HG03378 (cell line): Measurements from ENCODE around the gene GRIK4.
"Not testable (repeated sequence)": the region's sequence is repeated elsewhere in the genome, so short reads cannot be mapped to it uniquely, and the experiment has no call there.

Source experiments
- ATAC-seq: cut with Tn5 transposase; IDR thresholded peaks from one replicate; pipeline ENCODE4 v1.9.1; 2021; ENCODE audit warnings: mild to moderate bottlenecking, moderate library complexity; ENCODE audit not compliant: unreplicated experiment

The GRIK4 gene

DNA sequence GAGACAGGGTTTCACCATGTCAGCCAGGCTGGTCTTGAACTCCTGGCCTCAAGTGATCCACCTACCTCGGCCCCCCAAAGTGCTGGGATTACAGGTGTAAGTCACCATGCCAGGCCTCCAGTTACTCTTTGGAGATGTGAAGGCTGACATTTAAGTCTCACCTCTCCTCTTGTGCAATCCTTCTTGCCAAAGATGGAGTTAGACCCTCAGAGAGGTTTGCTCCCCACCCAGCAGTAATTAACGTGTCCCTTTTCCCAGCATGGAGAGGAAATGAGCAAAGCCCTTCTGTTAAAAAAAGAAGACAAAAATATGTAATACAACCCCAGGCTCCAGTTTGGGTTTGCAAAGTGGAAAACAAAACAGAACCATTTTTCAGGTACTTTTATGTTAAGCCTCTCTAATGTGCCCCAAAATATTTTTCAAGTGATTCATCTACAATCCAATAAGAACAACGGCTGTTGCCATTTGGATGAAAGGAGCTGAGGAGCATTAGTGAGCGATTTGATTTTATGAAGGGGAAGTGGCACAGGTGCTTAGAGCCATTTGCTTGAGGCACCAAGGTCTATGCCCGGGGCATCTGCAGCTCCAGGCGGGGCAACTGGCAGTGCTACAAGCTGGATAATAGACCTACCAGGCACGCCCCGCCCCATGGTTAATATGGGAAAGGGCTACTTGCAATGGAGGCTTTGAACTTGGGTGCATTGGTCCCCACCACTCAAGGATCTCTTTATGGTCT, 57.2 kb downstream of the GRIK4 start:
- ATAC-seq = no peak

DNA sequence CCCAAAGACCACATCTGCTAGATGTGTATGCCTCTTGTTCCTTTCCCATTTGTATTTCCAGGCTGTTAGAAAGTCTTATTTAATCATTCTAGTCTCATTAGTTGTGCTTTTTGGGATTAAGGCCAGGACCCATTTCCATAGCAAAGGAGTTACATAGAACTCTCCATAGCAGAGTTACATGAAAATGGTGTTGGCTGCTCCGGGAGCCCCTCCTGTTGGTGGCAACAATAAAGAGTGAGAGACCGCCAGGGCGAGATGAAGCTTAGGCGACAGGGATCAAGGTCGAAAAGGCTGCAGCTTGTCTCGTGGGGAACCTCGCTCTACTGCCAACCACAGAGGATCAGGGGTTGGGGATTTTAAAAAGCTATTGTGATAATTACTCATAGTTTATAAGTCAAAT, 58.3 kb downstream of the GRIK4 start:
- ATAC-seq = no peak

DNA sequence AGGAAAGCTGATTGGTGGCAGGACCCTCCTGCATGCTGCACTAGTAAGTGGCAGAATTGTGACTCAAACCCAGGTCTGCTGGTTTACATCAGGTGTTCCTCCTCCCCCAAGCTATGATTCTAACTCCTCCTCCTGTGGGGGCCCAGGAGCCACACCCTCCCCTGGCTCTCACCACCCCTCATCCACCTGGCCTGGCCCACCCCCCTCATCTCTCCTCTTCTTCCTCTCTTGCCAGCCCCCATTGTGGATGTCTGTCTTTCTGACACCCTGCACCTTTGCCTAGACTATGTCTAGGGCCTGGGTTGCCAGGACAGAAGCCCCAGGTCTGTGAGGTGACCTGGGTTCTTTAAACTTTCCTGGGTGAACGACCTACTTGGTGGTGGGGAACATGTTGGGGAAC, 59.9 kb downstream of the GRIK4 start:
- ATAC-seq = no peak

DNA sequence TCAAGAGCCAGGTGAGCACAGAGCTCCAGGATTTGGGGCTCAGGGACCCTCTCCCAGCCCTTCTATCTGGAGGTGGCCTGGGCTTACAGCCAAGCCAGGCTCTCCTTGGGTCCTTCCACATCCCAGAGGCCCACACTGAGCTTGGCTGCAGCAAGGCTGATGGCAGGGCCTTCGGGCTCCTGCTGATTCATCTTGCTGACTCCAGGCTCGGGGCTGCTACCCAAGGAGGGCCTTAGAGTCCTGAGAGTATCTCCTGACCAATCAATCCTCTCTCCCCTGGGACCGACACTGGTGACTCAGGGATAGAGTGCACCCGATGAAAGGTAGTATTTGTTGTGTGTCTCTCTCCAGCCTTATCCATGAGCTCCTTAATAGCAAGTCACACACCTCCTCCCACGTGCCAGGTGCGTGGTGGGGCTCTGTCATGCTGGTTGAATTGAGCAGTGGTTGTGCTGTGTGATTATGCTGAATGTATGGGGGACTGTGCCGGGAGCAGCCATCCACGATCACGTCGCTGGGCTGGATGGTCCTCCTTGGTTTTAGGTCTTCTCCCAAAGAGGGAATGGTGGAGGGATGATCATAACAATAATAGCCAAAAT, 62.3 kb downstream of the GRIK4 start:
- no peak for ATAC-seq

DNA sequence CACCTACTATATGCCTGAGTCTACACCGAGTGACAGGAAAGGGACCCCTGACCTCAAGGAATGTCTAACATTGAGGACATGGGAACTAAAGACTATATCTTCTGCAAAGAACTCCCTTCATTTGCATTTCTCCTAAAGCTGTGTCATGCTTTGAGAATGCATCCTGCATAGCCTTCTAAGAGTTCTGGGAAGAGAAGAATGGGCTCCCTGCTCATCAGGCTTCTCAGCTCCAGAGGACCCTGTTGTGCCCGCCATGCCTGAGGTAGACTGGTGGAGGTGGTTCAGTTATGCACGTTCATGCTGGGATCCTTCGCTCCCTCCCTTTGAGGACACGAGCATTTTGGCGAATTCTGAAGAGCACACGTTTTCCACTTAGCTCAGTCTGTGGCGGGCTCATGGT, 63.3 kb downstream of the GRIK4 start:
- ATAC-seq = no peak

DNA sequence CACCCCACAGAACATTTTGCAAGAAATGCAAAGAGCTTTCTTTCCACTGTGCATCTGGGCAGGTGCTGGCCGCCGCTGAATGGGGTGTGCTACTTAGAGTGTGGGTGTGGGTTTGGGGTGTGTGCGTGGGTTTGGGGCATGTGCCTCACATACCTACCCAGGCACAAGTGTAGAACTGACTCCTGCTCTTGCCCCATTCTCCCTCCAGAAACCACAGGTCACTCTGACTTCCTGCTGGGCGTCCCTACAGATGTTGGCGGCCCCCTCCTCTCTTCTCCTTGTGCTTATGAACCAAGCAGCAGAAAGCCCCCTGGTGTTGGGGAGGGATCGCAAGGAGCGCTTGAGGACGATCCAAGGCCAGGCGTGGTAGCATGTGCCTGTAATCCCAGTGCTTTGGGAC, 63.9 kb downstream of the GRIK4 start:
- no peak for ATAC-seq

DNA sequence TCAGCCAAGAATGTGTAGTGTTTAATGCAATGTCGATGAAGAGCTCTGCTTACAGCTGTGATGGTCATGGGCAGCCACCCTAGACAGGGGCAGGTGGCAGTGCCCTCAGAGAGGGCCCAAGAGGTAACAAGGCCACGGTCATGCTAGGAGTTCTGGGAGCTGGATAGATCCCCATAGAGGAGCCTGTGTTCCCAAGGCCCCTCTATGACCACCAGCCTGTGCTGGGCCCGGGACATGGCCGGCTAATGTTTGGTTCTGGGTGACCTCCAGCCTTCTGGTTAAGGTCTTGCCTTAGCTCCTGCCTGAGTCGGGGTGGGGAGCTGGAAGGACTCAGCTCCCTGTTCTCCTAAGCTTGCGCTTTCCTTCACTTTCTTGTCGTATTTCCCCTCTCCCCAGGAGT, 65.1 kb downstream of the GRIK4 start:
- ATAC-seq = no peak

DNA sequence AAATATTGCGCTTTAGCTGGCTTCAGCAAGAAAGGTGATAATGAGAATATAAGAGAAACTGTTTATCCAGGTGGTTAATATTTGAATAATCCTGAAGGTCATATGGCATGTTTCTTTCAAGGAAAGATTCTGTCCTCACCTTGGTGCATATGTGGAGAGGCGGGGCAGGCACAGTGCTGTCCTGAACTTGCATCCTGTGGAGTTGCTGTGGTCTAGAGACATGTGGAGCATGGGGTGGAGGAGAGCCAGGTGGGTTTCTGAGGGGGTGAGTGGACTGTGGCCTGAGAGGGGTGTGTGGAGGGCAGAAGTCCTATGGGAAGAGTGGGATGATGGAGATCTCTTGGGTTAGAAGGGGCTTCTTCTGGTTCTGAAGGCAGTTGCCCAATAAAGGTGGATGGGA, 65.5 kb downstream of the GRIK4 start:
- no peak for ATAC-seq

DNA sequence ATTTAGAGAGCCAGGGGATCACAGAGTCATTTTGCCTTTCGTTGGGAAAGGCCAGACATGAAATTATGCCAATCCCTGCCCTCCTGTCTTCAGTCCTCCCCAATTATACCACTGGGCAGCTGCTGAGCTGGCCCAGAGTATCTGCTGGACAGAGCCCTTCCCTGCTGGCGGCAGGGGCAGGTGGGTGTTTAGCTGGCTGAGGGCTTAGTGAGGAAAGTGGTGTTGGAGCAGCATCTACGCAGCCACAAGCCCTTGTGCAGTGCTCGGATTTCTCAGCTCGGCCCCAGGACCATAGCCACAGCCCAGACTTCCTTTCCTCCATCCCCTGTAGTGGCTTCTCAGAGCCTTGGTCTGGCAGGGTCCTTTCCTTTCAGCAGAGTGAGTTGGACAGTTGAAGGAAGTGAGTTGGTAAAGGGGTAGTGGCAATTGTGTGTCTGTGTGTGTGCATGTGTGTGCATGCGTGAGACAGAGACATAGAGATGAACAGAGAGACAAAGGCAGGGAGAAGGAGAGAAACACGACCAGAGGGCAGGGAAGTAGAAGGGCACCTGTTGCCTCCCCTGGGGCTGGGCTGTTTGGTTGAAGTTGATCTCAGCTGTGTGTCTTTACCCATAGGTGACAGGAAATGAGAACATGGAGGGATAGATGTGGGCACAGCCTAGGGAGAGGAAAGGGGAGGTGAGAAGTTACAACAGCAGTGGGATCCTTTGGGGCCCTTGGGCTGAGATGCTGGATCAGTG, 66.2 kb downstream of the GRIK4 start:
- no peak for ATAC-seq

DNA sequence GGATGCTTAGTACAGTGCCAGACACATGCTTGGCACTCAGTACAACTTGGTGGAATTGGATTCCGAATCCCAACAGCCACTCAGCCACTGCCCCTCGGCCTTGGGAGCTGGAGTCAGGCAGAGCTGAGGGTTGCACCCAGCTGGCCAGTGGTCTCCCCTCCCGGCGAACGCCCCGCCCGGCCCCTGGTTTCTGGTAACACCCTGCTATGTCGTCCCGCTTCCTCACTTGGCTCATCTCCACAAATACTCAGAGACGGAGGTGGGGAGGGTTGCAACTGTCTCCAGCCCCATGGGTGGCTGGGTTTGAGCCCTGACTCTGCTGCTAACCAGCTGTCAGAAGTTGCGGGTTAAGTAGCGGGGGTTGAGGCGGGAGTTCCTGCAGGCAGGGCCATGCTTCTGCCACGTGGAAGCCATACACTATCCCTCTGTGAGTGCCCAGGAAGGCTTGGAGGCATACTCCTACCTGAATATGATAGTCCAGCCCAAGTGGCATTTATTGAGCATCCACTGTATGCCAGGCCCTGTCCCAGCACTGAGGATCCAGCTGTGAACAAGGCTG, 67.1 kb downstream of the GRIK4 start:
- no peak for ATAC-seq

DNA sequence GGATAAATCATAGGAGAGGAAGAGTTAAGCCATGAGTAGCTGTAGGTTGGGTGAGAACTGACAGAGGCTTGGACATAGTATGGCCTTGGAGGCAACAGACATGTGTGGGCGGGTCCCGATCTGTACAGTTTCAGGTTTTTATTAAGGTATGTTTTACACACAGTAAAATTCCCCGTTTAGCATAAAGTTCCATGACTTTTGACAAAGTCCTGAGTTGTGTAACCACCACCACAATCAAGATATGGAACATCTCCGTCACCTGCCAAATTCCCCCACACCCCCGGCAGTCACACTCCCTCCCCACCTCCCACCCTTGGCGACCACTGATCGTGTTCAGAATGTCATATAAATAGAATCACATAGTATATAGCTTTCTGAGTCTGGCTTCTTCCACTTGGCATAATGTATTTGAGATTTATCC, 68.1 kb downstream of the GRIK4 start:
- no peak for ATAC-seq

DNA sequence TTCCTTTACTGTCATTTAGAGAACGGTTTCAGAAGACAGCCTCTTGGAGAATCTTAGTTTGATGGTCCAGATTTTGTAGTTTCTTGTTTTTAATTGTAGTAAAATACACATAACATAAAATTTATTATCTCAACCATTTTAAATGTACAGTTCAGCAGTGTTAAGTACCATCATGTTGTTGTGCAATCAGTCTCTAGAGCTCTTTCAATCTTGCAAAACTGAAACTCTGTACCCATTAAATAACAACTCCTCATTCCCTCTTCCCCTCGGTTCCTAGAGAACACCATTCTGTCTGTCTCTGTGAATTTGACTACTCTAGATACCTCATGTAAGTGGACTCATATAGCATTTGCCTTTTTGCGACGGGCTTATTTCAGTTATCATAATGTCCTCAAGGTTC, 69.8 kb downstream of the GRIK4 start:
- ATAC-seq = no peak

DNA sequence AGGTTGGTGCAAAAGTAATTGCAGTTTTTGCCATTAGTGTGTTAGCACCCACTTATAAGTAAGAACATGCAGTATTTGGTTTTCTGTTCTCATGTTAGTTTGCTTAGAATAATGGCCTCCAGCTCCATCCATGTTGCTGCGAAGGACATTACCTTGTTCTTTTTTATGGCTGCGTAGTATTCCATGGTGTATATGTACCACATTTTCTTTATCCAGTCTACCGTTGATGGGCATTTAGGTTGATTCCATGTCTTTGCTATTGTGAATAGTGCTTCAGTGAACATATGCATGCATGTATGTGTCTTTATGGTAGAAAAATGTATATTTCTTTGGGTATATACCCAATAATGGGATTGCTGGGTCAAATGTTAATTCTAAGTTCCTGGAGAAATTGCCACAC, 71.0 kb downstream of the GRIK4 start:
- not testable (repeated sequence) for ATAC-seq

DNA sequence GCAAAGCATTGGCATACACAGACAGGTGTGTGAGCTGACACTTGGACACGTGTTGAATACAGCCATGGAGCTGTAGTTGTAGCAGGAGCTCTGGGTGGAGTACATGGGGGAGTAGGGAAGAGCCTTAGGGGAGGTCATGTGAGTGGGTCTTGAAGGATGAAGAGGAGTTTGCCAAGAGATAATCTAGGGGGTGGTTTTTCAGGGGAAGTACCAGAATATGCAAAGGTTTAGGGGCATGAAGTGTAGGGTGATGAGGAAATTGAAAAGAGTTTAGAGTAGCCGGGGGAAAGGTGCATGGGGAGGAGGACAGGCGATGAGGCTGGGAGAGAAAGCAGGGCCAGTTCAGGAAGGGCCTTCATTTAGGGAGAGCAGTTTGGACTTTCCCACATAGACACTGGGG, 74.5 kb downstream of the GRIK4 start:
- no peak for ATAC-seq

DNA sequence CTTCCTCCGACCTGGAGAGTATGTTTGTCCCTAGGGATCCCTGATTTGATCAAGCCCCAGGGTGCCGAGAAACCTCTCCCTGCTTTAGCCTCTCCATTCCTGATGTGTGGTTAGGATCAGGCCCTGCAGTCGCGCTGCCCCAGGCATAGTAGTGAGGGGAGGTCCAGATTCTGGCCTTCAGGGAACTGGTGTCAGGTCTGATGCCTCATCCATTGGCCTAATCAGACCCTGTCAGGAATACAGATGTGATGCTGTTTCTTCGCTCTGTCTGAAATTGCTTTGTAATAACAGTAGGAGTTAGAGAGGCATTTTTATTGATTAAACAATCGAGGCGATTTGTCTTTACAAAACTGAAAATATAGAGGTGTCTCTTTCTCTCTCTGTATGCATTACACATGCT, 75.2 kb downstream of the GRIK4 start:
- no peak for ATAC-seq

DNA sequence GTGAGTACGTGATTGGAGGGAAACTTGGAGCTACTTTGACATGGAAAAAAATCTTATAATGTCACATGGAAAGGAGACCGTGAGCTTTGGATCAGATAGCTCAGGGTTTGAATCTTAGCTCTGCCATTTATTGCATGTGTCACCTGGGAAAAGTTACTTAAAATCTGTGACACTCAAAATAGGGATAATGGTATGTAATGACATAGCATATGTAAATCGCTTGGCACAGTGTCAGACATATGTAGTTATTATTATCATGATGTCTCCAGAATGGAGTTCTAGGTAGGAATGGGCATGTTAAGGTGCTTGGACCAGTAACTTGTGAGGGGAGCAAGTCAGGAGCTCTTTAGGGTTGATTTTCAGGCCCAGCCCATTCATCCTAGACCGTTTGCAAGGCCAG, 75.8 kb downstream of the GRIK4 start:
- no peak for ATAC-seq

DNA sequence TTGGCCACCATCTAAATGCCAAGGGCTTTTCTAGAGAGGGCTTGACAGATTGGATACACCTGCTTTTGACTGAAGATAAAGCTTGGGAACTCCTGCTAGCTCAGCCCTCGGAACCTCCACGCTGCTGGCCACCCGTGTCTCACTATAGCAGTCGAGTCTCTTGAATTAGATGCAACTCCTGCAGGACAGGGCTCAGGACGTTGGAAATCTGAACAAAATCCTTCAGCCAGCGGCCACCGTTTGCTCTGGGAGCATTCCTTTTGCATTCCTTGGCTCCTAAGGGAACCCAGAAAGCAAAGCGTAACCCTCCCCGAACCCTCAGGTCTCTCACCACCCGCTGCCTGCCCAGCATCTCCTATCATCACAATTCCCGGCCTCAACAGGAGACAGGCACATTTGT, 77.8 kb downstream of the GRIK4 start:
- ATAC-seq = no peak

DNA sequence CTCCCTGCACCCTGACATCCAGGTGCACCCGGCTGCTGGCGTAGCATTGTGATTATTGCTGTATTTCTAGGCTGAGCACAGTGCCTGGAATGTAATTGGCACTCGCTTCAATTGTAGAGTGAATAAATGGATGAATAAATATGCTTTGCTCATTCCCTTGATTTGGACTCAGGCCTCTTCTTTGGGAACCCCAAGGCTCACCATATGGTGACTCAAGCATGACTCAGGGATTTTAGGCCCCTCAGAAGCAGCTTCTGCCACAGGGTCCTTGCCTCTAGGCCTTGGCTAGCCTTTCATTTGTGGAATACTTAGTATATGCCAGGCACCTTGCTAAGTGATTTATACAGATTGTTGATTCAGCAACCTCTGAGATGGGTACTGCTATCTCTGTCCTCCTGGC, 78.9 kb downstream of the GRIK4 start:
- no peak for ATAC-seq

DNA sequence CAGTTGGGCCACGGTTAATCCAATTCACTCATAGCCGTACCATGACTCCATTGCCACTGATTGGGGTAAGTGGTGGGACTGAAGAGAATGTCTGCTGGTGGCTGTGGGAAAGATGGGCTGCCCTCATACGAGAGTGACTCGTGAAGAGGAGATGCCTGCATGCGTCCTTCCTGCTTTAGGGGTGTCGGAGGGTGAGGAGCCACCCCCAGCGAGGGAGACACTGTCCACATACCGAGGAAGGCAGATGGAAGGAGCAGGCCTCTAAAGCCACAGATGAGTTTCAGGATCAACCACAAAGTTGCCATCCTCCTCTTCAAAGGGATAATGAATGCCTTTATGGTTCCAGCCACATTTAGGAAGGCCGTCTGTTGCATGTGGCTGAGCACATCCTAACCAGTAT, 83.2 kb downstream of the GRIK4 start:
- ATAC-seq = no peak

DNA sequence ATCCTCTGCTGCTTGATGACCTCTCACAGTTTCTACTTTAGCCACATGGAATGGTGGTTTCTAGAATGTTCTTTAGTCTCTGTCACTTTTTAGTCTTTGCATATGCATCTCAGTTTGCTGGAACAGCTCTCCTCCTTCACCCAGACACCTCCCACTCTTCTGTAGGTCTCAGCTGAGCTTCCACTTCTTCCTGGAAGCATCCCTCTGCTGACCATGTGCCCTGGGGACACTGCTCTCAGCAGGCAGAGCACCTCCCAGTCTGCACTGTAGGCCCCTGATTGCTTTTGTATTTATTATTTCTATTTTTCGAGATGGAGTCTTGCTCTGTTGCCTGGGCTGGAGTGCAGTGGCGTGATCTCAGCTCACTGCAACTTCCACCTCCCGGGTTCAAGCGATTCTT, 84.0 kb downstream of the GRIK4 start:
- no peak for ATAC-seq

DNA sequence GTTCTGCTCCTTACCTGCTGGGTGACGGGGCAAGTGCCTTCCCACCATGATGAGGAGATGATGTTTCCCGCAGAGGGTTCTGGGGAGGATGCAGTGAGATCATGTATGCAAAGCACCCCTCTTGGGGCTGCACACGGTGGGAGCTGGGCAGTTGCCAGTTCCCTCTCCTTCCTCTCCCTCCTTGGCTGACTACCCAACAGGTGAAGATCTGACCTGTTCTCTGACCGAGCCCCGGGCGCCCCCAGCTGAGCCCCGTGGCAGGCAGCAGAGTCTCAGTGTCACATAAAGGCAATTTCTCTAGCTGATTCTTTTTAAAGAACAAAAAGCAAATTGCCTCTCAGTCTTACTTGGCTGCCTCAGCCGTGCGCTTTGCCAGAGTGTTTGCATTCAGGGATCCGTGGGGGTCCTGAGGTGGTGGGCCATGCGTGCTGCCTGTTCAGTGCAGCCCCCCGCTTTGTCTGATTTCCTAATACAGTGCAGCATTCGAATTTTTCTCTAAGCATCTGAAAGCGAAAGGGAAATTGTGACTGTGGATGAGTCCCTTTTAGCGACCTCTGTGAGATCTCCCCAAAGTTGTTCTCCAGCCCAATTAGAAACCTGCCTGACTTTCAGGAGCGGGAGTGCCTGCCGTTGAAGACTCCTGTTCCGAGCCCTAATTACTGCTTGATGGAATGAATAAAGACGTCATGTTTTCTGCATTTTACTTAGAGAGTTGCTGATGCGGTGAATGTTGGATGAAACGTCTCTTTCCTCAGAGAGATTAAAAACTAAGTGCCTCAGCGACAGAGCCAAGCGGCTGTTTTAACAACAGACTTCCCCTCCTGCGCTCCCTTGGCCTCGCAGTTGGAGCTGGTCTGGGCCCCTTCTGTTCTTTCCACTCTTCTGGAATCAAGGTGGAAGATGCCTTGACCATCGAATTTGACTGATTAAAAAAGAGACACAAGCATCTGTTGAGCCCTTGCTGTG, 86.0 kb downstream of the GRIK4 start:
- no peak for ATAC-seq
